B cell (primary cell): ENCODE data around the gene GPC5. TPM values are rescaled to one million over a fixed set of nuclear protein-coding genes. Genes with fewer than 3 reads are reported as not detected.

ENCODE experiments used
- ATAC-seq: fragments of 200-7000 bp; cut with Tn5 transposase; one replicate; pipeline ENCODE4 v1.10.0; 2021; ENCODE audit warnings: low read depth, mild to moderate bottlenecking, moderate number of reproducible peaks, moderate library complexity
- CTCF ChIA-PET: fragments of 350-600 bp; sonication (Branson Sonifier 250); formaldehyde crosslinking; loops from one replicate; lab custom pipeline; 2021; ENCODE audit warnings: antibody characterized with exemption, inconsistent platforms; lab: Charles Lee
- POLR2A ChIA-PET: fragments of 350-600 bp; sonication (Branson Sonifier 250); formaldehyde crosslinking; loops from one replicate; lab custom pipeline; 2021; ENCODE audit warnings: antibody characterized with exemption; lab: Charles Lee
- DNase-seq: peaks from one replicate; pipeline ENCODE4 v3.0.0; 2013
- H2AFZ ChIP-seq: 2 replicates; pipeline ENCODE4 v1.6.1; 2012; ENCODE audit warnings: mild to moderate bottlenecking, low read depth, low read length; ENCODE audit not compliant: insufficient read depth, poor library complexity, severe bottlenecking
- H3K27ac ChIP-seq, 2 donors: 1 replicate in 1 of 2; 2 replicates in 1 of 2; pipeline ENCODE4 v1.5.1; 2012 to 2013; ENCODE audit warnings: low read length in 2 of 2, mild to moderate bottlenecking in 2 of 2, moderate library complexity in 1 of 2
- H3K27me3 ChIP-seq, 4 experiments: fragments of 200-600 bp in 1 of 4; sonication (generic) in 1 of 4; replicated peaks in 1 of 4; 1 replicate in 2 of 4; 2 replicates in 2 of 4; pipeline versions ENCODE4 v1.6.1 to v1.7.0; 2013 to 2016; ENCODE audit warnings: low read length in 3 of 4, mild to moderate bottlenecking in 2 of 4, mixed read lengths in 1 of 4, moderate library complexity in 1 of 4; ENCODE audit not compliant: insufficient read depth in 4 of 4, control insufficient read depth in 3 of 4; ENCODE audit errors: control extremely low read depth in 1 of 4
- H3K36me3 ChIP-seq, 2 experiments: replicated peaks in 1 of 2; 1 replicate in 1 of 2; 2 replicates in 1 of 2; pipeline versions ENCODE4 v1.6.1 to v1.7.1; 2013; ENCODE audit warnings: low read length in 1 of 2; ENCODE audit not compliant: insufficient read depth in 2 of 2, control insufficient read depth in 1 of 2; ENCODE audit errors: control extremely low read depth in 1 of 2, extremely low read depth in 1 of 2
- H3K4me1 ChIP-seq, 2 donors: fragments of 200-600 bp in 1 of 2; sonication (generic) in 1 of 2; 1 replicate in 1 of 2; 2 replicates in 1 of 2; pipeline versions ENCODE4 v1.5.1 to v1.6.1; 2013 to 2017; ENCODE audit warnings: low read length in 2 of 2; ENCODE audit not compliant: control insufficient read depth in 2 of 2, insufficient read depth in 2 of 2
- H3K4me2 ChIP-seq: replicated peaks from 2 replicates; pipeline ENCODE3; 2012; ENCODE audit warnings: mild to moderate bottlenecking, low read depth, low read length; ENCODE audit not compliant: poor library complexity, severe bottlenecking
- H3K4me3 ChIP-seq, 5 experiments: fragments of 200-600 bp in 1 of 5; sonication (generic) in 1 of 5; 1 replicate in 3 of 5; 2 replicates in 2 of 5; pipeline versions ENCODE4 v1.5.1 to v1.7.0; 2011 to 2016; ENCODE audit warnings: low read length in 4 of 5, mild to moderate bottlenecking in 4 of 5, low read depth in 2 of 5, control low read depth in 1 of 5, moderate library complexity in 1 of 5; ENCODE audit not compliant: insufficient read depth in 1 of 5; ENCODE audit errors: control extremely low read depth in 1 of 5, extremely low read depth in 1 of 5
- H3K79me2 ChIP-seq: fragments of 200-600 bp; sonication (generic); one replicate; pipeline ENCODE4 v1.6.0; 2016; ENCODE audit warnings: low read length; ENCODE audit not compliant: control insufficient read depth, insufficient read depth
- H3K9ac ChIP-seq: fragments of 200-600 bp; sonication (generic); 2 replicates; pipeline ENCODE4 v1.6.1; 2017; ENCODE audit warnings: mild to moderate bottlenecking, low read length, moderate library complexity
- H3K9me3 ChIP-seq, 3 donors: one replicate each; pipeline versions ENCODE4 v1.6.1 to v1.7.1; 2013; ENCODE audit warnings: low read length in 2 of 3; ENCODE audit not compliant: control insufficient read depth in 2 of 3, insufficient read depth in 1 of 3; ENCODE audit errors: control extremely low read depth in 1 of 3
- H4K20me1 ChIP-seq: 2 replicates; pipeline ENCODE4 v1.6.0; 2012; ENCODE audit warnings: mild to moderate bottlenecking, low read length; ENCODE audit not compliant: insufficient read depth, control insufficient read depth, poor library complexity, severe bottlenecking
- H3K27ac Mint-ChIP-seq: one replicate; pipeline ENCODE4 v1.8.0; 2021; ENCODE audit warnings: mixed read lengths
- H3K27me3 Mint-ChIP-seq: one replicate; pipeline ENCODE4 v1.8.0; 2021; ENCODE audit warnings: mixed read lengths
- H3K4me1 Mint-ChIP-seq: one replicate; pipeline ENCODE4 v1.8.0; 2021; ENCODE audit warnings: mixed read lengths
- H3K4me3 Mint-ChIP-seq: one replicate; pipeline ENCODE4 v1.8.0; 2021; ENCODE audit warnings: mixed read lengths
- H3K9me3 Mint-ChIP-seq: one replicate; pipeline ENCODE4 v1.8.0; 2022; ENCODE audit warnings: mixed read lengths; ENCODE audit not compliant: insufficient read depth
- EZH2 ChIP-seq: IDR thresholded peaks from 2 replicates; pipeline ENCODE4 v1.6.1; 2012; ENCODE audit warnings: borderline replicate concordance, low read depth, mild to moderate bottlenecking, moderate library complexity, low read length; ENCODE audit not compliant: insufficient read depth, poor library complexity, severe bottlenecking
- WGBS: methylation state at CpG from one replicate; pipeline ENCODE4 v1.1.5; 2013; ENCODE audit warnings: missing lambda C conversion rate; ENCODE audit not compliant: insufficient coverage; 5-methylcytosine and 5-hydroxymethylcytosine counted together
- intact Hi-C: fragments of 100-400 bp; cut with micrococcal nuclease; formaldehyde crosslinking; loops from one replicate; pipeline ENCODE4 v1.10.0; 2022
- polyA plus RNA-seq: library from polyadenylated mRNA; depleted of rRNA; stranded (reverse); fragments of >200 nt; gene quantifications from 2 replicates; pipeline ENCODE4 v1.2.3, GENCODE V29; 2012
- total RNA-seq, 2 donors: library from RNA; stranded (reverse); fragments of 120-200 nt in 1 of 2; gene quantifications; 1 replicate in 1 of 2; 2 replicates in 1 of 2; pipeline versions ENCODE4 v1.2.3 to v1.2.4, GENCODE V29; 2013 to 2022
- TF ChIP-seq, protein P1 (sequence below): fragments of 200-600 bp; IDR thresholded peaks from one replicate; pipeline ENCODE4 v1.8.0; 2022; ENCODE audit warnings: antibody characterized with exemption, mild to moderate bottlenecking

GPC5 gene
- total and polyA plus RNA-seq, 2 donors (not counting 1 experiment from before 2014, with no cell fraction given): 0.15 to 0.30 TPM

DNA sequence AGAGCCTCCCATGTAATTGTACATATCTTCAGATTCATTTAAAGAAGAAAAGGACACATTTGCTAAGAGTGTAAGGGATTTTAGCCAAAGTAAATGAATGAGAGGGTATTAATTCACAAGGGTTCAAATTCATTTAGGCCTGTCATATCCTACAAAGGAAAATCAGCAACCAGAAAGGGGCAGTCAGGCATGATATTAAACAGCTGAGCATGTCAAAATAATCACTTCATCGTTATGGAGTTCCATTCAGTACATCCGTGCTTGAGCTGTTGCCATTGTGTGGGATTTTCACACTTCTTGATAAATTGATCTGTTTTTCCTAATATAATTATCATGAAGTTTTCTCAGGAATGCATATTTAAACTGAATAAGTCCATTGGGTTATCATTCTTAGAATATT is 567.1 kb downstream of the GPC5 start:
- H3K27me3 Mint-ChIP-seq: no peaks in the 10 kb centered on the region
- H3K79me2 ChIP-seq: no peaks in the 10 kb centered on the region
- intact Hi-C loops: no loop called here
- CTCF ChIA-PET: no interaction called here
- H3K27ac Mint-ChIP-seq: no peak overlapping the region
- no peaks in the 10 kb centered on the region for H4K20me1 ChIP-seq
- H3K9ac ChIP-seq: no peak overlapping the region
- H3K4me3 Mint-ChIP-seq: no peak overlapping the region
- no peak overlapping the region for H3K4me2 ChIP-seq
- no peak for DNase-seq
- TF ChIP-seq, protein P1, sequence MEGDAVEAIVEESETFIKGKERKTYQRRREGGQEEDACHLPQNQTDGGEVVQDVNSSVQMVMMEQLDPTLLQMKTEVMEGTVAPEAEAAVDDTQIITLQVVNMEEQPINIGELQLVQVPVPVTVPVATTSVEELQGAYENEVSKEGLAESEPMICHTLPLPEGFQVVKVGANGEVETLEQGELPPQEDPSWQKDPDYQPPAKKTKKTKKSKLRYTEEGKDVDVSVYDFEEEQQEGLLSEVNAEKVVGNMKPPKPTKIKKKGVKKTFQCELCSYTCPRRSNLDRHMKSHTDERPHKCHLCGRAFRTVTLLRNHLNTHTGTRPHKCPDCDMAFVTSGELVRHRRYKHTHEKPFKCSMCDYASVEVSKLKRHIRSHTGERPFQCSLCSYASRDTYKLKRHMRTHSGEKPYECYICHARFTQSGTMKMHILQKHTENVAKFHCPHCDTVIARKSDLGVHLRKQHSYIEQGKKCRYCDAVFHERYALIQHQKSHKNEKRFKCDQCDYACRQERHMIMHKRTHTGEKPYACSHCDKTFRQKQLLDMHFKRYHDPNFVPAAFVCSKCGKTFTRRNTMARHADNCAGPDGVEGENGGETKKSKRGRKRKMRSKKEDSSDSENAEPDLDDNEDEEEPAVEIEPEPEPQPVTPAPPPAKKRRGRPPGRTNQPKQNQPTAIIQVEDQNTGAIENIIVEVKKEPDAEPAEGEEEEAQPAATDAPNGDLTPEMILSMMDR: no peak
- no peak for TF ChIP-seq EZH2
- peaks cover 4% of the 10 kb centered on the region for H3K9me3 Mint-ChIP-seq
- no peaks in the 10 kb centered on the region for H3K4me1 ChIP-seq
- no peak for ATAC-seq
- H2AFZ ChIP-seq: no peak overlapping the region
- no peak overlapping the region for H3K27ac ChIP-seq
- no peak overlapping the region for H3K4me3 ChIP-seq
- POLR2A ChIA-PET: no interaction called here
- peaks cover 0 to 3% (median 0%) of the 10 kb centered on the region in 3 donors for H3K9me3 ChIP-seq
- no peaks in the 10 kb centered on the region for H3K27me3 ChIP-seq
- H3K4me1 Mint-ChIP-seq: no peaks in the 10 kb centered on the region
- no CpG with 5 or more reads among the region's 2 CpGs for WGBS
- H3K36me3 ChIP-seq: no peaks in the 10 kb centered on the region

DNA sequence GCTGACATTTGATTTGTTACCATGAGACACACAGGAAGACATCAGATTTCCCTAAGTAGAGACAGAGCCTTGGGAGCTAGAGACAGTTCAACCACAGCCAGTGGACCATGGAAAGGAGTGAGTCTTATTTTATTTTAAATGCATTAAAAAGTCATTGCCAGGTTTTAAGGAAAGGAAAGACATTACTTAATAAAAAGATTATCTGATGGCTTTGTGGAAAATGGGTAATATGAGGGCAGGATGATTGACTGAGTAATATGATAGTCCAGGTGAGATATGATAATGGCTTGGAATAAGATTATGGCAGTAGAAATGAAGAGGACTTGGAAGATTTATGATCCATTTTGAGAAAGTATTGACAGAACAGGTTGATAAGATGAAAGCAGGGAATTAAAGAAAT is 580.1 kb downstream of the GPC5 start:
- H3K4me3 ChIP-seq: no peak overlapping the region
- Mint-ChIP-seq H3K4me3 (no peak overlapping the region), H3K27me3 (no peaks in the 10 kb centered on the region), H3K4me1 (no peaks in the 10 kb centered on the region), H3K9me3 (peaks cover 3% of the 10 kb centered on the region), H3K27ac (no peak overlapping the region)
- TF ChIP-seq EZH2: no peak
- TF ChIP-seq, protein P1: no peak
- H4K20me1 ChIP-seq: no peaks in the 10 kb centered on the region
- no peaks in the 10 kb centered on the region for H3K36me3 ChIP-seq
- H3K27me3 ChIP-seq: no peaks in the 10 kb centered on the region
- ChIA-PET CTCF (no interaction called here), POLR2A (no interaction called here)
- no peak overlapping the region for H3K9ac ChIP-seq
- no peak overlapping the region for H2AFZ ChIP-seq
- DNase-seq (no peak), ATAC-seq (no peak)
- intact Hi-C loops: no loop called here
- no peak overlapping the region for H3K27ac ChIP-seq
- no peak overlapping the region for H3K4me2 ChIP-seq
- H3K4me1 ChIP-seq: no peaks in the 10 kb centered on the region
- H3K9me3 ChIP-seq: no peaks in the 10 kb centered on the region
- H3K79me2 ChIP-seq: no peaks in the 10 kb centered on the region
